Right hindlimb (tissue), 1 donor: ENCODE results near the gene STRN.
"Not testable (repeated sequence)": the region's sequence is repeated elsewhere in the genome, so short reads cannot be mapped to it uniquely, and the experiment has no call there.

Experiments
- DNase-seq: peaks from one replicate; pipeline ENCODE4 v3.0.0-alpha.2; 2018

STRN gene

DNA sequence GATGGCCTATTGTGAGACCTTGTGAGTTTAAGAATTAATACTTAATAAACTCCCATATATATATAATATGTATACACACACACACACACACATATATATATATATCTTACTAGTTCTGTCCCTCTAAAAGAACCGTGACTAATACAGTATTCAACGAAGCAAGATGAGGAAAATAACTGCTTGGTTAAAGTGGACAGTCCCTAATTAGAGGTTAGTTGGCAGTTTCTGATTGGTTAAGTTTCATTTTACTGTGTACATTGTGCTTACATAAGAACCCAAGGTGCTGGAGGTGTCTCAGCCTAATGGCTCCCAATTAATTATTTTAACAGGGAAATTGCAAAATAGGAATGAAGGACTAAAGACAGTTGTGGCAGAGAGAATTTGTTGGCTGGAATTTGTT, 132.1 kb downstream of the STRN start:
- no peak for DNase-seq

- DNase-seq = no peak
Measured at GRCh38 chr2:36831185-36831584, 135.2 kb downstream of the STRN start.

- DNase-seq = not testable (repeated sequence)
Measured at GRCh38 chr2:36824683-36825082, 141.7 kb downstream of the STRN start.

DNA sequence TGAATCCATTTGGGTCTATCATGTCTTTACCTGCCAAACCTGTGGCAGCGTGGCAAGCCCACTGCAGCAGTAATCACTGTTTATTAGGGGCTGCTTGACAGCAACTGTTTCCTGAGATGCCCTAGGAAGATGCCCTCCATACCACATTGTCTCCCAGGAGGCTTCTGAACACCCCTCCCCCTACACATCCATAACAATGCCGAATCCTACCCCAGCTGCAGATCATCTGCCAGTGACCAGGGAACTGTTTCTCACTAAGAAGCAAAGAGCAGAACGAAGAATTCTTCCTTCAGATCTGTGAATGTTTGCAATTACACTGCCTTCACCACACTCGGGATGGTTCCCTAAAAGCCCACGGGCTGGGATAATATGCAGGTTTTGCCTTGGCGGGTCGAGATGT, 142.1 kb downstream of the STRN start:
- DNase-seq = no peak

DNA sequence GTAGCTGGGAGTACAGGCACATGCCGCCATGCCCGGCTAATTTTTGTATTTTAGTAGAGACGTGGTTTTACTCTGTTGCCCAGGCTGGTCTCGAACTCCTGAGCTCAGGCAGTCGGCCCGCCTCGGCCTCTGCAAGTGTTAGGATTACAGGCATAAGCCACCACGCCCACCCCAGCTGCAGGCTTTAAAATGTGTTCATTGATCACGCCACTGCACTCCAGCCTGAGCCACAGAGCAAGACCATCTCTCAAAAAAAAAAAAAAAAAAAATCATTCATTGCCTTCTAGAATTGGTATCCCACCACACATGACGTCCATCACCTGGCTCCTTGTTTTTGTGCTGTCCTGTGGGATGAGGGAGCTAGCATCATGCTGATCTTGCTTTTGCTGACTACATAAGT, 142.5 kb downstream of the STRN start:
- DNase-seq = no peak

DNA sequence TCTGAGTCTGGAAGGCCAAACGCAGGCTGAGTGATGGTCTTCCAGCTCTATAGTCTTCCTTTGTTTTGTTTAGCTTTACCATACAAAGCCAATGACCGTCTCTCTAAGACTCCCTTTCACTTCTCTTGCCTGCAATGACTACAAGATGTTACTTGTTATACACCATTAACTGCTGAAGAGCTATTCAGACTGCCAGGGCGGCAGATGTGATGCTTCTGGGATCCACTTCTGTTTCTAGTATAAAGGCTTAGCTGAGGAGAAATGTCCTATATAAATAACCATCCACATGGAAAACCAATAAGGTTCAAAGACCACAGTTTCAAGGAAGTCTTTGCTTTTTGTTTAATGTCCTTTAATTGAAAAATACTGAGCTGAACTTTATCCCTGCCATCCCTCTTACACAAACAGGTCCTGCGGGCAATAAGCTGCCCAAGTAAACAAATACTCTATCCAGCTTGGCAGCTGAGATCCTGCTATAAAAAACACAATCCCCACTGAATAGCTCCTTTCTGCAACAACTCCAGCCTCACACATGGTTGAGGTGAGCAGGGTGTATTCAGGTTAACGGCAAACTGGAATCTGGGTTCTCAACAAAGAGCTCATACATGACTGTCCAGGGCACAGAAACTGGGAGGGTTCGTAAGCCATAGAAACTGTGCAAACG, 145.3 kb downstream of the STRN start:
- DNase-seq = no peak

- DNase-seq = no peak
Measured at GRCh38 chr2:36819095-36819711, 147.1 kb downstream of the STRN start.

DNA sequence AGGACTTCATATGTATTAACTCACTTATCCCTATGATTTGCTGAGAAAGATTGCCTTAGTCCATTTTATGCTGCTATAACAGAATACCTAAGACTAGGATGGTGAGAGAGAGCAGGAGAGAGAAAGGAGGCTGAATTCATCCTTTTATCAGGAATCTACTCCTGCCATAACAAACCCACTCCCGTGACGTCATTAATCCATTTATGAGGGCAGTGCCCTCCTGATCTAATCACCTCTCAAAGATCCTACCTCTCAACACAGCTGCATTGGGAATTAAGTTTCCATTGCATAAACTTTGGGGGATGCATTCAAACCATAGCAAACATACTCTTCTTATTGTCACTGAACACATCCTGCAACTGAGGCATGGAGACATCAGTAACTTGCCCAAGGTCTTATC, 147.8 kb downstream of the STRN start:
- no peak for DNase-seq

DNA sequence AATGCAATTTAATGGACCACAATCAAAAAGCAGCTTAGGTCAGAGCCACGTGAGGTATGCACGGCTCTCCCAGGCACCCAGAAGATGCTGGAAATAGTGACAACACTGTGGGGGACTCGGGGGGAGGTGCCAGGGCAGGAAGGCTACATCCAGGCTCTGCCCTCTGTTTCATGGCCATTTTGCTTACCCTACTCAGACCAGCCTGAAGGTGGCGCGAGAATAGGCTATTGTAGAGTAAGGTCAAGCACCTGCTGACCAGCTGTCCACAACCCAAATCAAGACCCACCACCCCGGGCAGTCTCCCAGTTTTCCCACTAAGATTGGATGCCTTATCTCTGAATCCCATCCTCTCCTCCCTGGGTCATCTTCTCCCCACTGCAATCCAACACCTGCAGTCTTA, 154.1 kb downstream of the STRN start:
- no peak for DNase-seq

DNA sequence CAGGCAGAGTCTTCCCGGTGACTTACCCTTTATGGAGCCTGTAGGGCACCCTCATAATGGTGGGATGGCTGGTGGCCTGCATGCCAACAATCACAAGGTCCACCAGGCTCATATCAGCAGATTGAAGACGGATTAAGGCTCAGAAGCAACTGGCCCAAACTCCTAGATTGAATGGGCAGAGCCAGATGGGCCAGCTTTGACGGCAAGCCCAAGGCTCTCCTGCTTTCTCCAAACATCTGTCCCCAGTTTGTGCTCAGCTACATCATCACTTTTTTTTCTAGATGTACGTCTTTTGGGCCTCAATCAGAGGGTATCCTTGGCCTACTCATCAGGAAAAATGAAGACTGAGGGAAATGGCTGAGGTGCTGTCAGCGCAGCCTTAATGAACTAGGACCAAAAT, 155.3 kb downstream of the STRN start:
- DNase-seq = no peak

- DNase-seq = no peak
Measured at GRCh38 chr2:36809069-36809445, 157.3 kb downstream of the STRN start.

GRCh38 chr2:36808386-36809068, 157.8 kb downstream of the STRN start:
- DNase-seq = no peak

GRCh38 chr2:36807223-36807886, 159.0 kb downstream of the STRN start:
- no peak for DNase-seq

GRCh38 chr2:36805635-36806224, 160.6 kb downstream of the STRN start:
- DNase-seq = no peak

DNA sequence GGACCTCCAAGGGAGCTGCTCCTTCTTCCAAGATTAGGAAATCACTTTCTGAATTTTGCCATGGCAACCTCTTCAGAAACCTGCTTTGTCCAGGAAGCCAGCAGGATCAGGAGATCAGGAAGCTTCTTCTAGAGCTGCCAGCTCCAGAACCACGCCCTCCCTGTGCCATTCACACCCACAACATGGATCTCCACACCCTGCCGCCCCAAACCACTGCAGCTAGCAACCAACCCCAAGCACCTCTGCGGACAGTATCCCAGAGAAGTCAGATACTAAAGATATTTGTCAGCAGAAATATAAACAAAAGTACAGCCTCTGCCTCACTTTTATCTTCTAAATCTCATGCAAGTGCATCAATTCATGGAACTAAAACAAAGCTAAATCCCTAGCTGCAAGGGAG, 163.4 kb downstream of the STRN start:
- no peak for DNase-seq

GRCh38 chr2:36801088-36801487, 165.2 kb downstream of the STRN start:
- no peak for DNase-seq

GRCh38 chr2:36800381-36800780, 166.0 kb downstream of the STRN start:
- DNase-seq = no peak

GRCh38 chr2:36798724-36799123, 167.6 kb downstream of the STRN start:
- DNase-seq = no peak

DNA sequence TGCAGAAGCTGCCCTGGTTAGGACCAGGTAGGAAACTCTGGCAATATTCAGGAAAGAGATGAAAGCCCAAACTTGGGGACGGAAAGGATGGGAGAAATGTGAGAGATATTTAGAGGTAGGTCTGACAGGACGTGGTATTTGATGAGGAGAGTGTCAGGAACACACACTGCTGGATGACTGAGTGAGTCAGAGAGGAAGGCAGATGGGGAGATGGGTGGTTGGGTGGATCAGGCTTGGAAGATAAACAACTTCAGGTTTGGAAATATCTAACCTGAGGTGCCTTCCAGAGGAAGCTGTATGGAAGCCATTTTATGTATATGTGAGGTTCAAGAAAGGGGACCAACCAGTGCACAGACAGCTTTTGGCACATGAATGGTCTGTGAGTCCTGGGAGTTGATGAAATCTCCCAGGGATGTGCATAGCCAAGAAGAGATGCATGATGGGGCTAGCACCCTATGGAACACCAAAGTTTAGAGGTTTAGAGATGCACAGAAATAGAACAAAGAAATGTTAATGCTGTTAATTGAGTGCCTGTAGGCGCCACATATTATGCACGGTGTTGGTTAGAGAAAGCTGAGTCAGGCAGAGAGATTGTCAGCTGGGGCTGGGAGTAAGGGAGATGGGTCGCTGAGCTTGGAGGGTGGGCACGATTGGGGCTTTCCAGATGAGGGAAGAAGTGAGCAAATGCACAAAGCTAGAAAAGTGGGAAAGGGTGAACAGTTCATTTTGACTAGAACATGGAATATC, 168.8 kb downstream of the STRN start:
- no peak for DNase-seq
